Astrocyte (in vitro differentiated cells and primary cell): ENCODE results near the gene FGD6.

Experiments
- EZH2 ChIP-seq: IDR thresholded peaks from 2 replicates; pipeline ENCODE4 v1.6.1; 2012; ENCODE audit warnings: mild to moderate bottlenecking, low read length, inconsistent platforms; ENCODE audit not compliant: insufficient read depth
- TF ChIP-seq, protein P1 (sequence below): IDR thresholded peaks from 2 replicates; pipeline ENCODE4 v1.5.1; 2011; ENCODE audit warnings: low read depth, mild to moderate bottlenecking, inconsistent platforms, low read length, moderate library complexity; ENCODE audit not compliant: insufficient read depth

DNA sequence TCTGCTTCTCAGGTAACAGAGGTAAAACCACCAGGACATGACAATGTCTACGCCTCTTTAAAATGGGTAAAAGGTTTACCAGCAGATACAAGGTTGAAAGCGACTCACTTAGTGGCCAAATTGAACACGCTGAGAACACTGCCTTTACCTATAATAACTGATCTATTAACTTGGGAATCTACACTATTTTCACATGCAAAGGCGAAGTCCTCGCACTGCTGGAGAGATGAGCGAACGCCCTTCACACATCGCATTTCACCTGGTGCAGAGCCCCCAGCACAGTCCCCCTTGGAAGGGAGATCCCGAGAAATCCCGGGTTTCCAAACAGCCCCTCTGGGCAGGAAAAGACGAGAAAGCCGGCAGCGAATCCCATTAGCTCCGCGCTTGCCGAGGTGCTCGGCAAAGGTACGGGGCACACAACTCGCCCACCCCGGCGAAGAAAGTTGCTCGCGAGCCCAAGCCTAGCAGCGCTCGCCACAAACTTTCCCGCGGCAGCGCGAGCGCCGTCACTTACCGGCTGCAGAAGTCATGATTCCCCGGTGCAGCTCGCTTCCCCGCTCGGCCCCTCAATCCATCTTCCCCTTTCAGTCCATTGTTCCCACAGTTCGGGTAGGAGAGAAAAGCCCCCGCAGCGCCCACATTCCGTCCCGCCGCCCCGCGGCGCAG, 423 bp downstream of the FGD6 start:
- TF ChIP-seq, protein P1, sequence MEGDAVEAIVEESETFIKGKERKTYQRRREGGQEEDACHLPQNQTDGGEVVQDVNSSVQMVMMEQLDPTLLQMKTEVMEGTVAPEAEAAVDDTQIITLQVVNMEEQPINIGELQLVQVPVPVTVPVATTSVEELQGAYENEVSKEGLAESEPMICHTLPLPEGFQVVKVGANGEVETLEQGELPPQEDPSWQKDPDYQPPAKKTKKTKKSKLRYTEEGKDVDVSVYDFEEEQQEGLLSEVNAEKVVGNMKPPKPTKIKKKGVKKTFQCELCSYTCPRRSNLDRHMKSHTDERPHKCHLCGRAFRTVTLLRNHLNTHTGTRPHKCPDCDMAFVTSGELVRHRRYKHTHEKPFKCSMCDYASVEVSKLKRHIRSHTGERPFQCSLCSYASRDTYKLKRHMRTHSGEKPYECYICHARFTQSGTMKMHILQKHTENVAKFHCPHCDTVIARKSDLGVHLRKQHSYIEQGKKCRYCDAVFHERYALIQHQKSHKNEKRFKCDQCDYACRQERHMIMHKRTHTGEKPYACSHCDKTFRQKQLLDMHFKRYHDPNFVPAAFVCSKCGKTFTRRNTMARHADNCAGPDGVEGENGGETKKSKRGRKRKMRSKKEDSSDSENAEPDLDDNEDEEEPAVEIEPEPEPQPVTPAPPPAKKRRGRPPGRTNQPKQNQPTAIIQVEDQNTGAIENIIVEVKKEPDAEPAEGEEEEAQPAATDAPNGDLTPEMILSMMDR: no peak
- no peak for TF ChIP-seq EZH2
